ENCODE data around the gene JAKMIP3.

The JAKMIP3 gene

DNA sequence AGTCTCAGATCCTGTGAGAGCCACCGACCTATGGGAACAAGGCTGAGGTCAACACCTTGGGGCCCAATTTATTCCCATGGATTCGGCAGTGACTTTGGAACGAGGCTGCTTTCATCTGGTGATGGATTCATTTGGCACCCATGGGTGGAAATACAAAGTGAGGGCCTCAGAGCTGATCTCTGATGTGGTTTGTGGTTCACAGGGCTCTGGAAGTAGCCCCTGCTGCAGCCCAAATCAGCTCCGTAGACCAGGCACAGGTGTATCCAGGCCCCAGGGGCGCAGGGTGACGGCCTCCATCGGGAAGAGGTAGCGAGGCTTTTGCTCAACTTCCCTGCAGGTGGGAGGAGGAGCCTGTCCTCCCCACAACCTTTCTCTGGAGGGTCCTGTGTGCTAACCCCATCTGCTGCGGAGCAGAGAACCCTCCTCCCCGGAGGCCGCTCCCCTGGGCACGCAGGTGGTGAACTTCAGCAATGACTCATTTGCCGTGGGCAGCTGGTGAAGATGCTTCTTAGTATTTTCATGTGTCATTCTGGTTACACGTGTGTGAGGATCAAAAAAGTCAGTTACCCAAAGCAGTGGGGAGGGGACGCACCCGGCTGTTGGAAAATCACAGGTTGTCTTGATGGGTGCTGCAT, 7.5 kb upstream of the JAKMIP3 start:
- H3K4me2 ChIP-seq (ENCODE audit: low read depth, low read length, poor library complexity, severe bottlenecking) = no peak overlapping the region
- TF ChIP-seq EZH2phosphoT487 (conservative IDR thresholded peaks at IDR 0.05; ENCODE audit: low read length) = no peak
- TF ChIP-seq, protein P1, sequence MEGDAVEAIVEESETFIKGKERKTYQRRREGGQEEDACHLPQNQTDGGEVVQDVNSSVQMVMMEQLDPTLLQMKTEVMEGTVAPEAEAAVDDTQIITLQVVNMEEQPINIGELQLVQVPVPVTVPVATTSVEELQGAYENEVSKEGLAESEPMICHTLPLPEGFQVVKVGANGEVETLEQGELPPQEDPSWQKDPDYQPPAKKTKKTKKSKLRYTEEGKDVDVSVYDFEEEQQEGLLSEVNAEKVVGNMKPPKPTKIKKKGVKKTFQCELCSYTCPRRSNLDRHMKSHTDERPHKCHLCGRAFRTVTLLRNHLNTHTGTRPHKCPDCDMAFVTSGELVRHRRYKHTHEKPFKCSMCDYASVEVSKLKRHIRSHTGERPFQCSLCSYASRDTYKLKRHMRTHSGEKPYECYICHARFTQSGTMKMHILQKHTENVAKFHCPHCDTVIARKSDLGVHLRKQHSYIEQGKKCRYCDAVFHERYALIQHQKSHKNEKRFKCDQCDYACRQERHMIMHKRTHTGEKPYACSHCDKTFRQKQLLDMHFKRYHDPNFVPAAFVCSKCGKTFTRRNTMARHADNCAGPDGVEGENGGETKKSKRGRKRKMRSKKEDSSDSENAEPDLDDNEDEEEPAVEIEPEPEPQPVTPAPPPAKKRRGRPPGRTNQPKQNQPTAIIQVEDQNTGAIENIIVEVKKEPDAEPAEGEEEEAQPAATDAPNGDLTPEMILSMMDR (IDR thresholded peaks at IDR 0.05; ENCODE audit: insufficient read depth, low read length, poor library complexity, severe bottlenecking) = no peak
- H3K4me3 ChIP-seq (ENCODE audit: insufficient read depth, low read length, poor library complexity, severe bottlenecking) = no peak overlapping the region

GRCh38 chr10:132058793-132059759, 6.7 kb upstream of the JAKMIP3 start:
- no peak overlapping the region for H3K4me3 ChIP-seq (ENCODE audit: insufficient read depth, low read length, poor library complexity, severe bottlenecking)
- H3K27me3 ChIP-seq (ENCODE audit: low read length) = no peaks in the 10 kb centered on the region
- H2AFZ ChIP-seq (ENCODE audit: low read depth, low read length, severe bottlenecking) = no peak overlapping the region
- no peaks in the 10 kb centered on the region for H3K79me2 ChIP-seq (ENCODE audit: insufficient read depth, low read length)
- H3K9ac ChIP-seq (ENCODE audit: low read length) = no peak overlapping the region
- H3F3A ChIP-seq (ENCODE audit: insufficient read depth) = no peaks in the 10 kb centered on the region
- no peak for TF ChIP-seq EZH2phosphoT487 (conservative IDR thresholded peaks at IDR 0.05; ENCODE audit: low read length)
- TF ChIP-seq, protein P1 (IDR thresholded peaks at IDR 0.05; ENCODE audit: insufficient read depth, low read length, poor library complexity, severe bottlenecking) = no peak
- H3K27ac ChIP-seq (ENCODE audit: low read depth, low read length) = no peak overlapping the region
- no peaks in the 10 kb centered on the region for H3K36me3 ChIP-seq (ENCODE audit: low read length)
- no peaks in the 10 kb centered on the region for H4K20me1 ChIP-seq (ENCODE audit: low read depth, low read length)
- H3K9me2 ChIP-seq (replicated peaks; ENCODE audit: insufficient read depth, low read length) = no peaks in the 10 kb centered on the region
- no peaks in the 10 kb centered on the region for H3K9me3 ChIP-seq (ENCODE audit: insufficient read depth, low read length)
- no peak overlapping the region for H3K4me2 ChIP-seq (ENCODE audit: low read depth, low read length, poor library complexity, severe bottlenecking)

More for the DNA sequence above, 7.5 kb upstream of the JAKMIP3 start:
- Histone ChIP-seq H3K27ac (ENCODE audit: low read depth, low read length) (no peak overlapping the region), H3K9me2 (replicated peaks; ENCODE audit: insufficient read depth, low read length) (no peaks in the 10 kb centered on the region), H3F3A (ENCODE audit: insufficient read depth) (no peaks in the 10 kb centered on the region), H3K9ac (ENCODE audit: low read length) (no peak overlapping the region), H3K79me2 (ENCODE audit: insufficient read depth, low read length) (no peaks in the 10 kb centered on the region), H4K20me1 (ENCODE audit: low read depth, low read length) (no peaks in the 10 kb centered on the region), H2AFZ (ENCODE audit: low read depth, low read length, severe bottlenecking) (no peak overlapping the region), H3K36me3 (ENCODE audit: low read length) (no peaks in the 10 kb centered on the region), H3K9me3 (ENCODE audit: insufficient read depth, low read length) (peaks cover 2% of the 10 kb centered on the region; the same call in 1 of the 2 replicates), H3K27me3 (ENCODE audit: low read length) (no peaks in the 10 kb centered on the region)

GRCh38 chr10:132059760-132060508, 5.8 kb upstream of the JAKMIP3 start:
- no peak overlapping the region for H3K4me2 ChIP-seq (ENCODE audit: low read depth, low read length, poor library complexity, severe bottlenecking)
- TF ChIP-seq, protein P1 (IDR thresholded peaks at IDR 0.05; ENCODE audit: insufficient read depth, low read length, poor library complexity, severe bottlenecking) = no peak
- no peak for TF ChIP-seq EZH2phosphoT487 (conservative IDR thresholded peaks at IDR 0.05; ENCODE audit: low read length)
- no peak overlapping the region for H3K9ac ChIP-seq (ENCODE audit: low read length)
- no peaks in the 10 kb centered on the region for H3K36me3 ChIP-seq (ENCODE audit: low read length)
- no peaks in the 10 kb centered on the region for H3K79me2 ChIP-seq (ENCODE audit: insufficient read depth, low read length)
- no peak overlapping the region for H3K27ac ChIP-seq (ENCODE audit: low read depth, low read length)
- H3F3A ChIP-seq (ENCODE audit: insufficient read depth) = no peaks in the 10 kb centered on the region
- H4K20me1 ChIP-seq (ENCODE audit: low read depth, low read length) = no peaks in the 10 kb centered on the region
- no peaks in the 10 kb centered on the region for H3K9me2 ChIP-seq (replicated peaks; ENCODE audit: insufficient read depth, low read length)
- H3K4me3 ChIP-seq (ENCODE audit: insufficient read depth, low read length, poor library complexity, severe bottlenecking) = no peak overlapping the region
- no peak overlapping the region for H2AFZ ChIP-seq (ENCODE audit: low read depth, low read length, severe bottlenecking)
- H3K9me3 ChIP-seq (ENCODE audit: insufficient read depth, low read length) = no peaks in the 10 kb centered on the region
- H3K27me3 ChIP-seq (ENCODE audit: low read length) = no peaks in the 10 kb centered on the region
